SK-N-MC (cell line): ENCODE data around the gene SFSWAP.
"Not testable (repeated sequence)": the region's sequence is repeated elsewhere in the genome, so short reads cannot be mapped to it uniquely, and the experiment has no call there.

Experiments used
- DNase-seq: peaks from one replicate; pipeline ENCODE4 v3.0.0-alpha.2; 2011; ENCODE audit warnings: low read depth, low spot score
- H3K27ac ChIP-seq: fragments of 200-600 bp; sonication (generic); 2 replicates; pipeline ENCODE4 v1.5.1; 2016; ENCODE audit warnings: mixed run types
- H3K36me3 ChIP-seq: fragments of 200-600 bp; sonication (generic); 2 replicates; pipeline ENCODE4 v1.6.1; 2017; ENCODE audit warnings: antibody characterized with exemption, low read length, mixed read lengths; ENCODE audit not compliant: insufficient read depth
- H3K4me3 ChIP-seq: fragments of 200-600 bp; sonication (generic); 2 replicates; pipeline ENCODE4 v1.5.1; 2016
- H3K9ac ChIP-seq: fragments of 200-600 bp; sonication (generic); 2 replicates; pipeline ENCODE4 v1.8.0; 2017; ENCODE audit warnings: mixed run types, mixed read lengths; ENCODE audit not compliant: insufficient read length
- H3K9me3 ChIP-seq: fragments of 200-600 bp; sonication (generic); 2 replicates; pipeline ENCODE4 v1.6.1; 2017; ENCODE audit warnings: low read depth, mild to moderate bottlenecking, antibody characterized with exemption, low read length, moderate library complexity, mixed read lengths
- EZH2 ChIP-seq: fragments of 200-600 bp; sonication (generic); IDR thresholded peaks from one replicate; pipeline ENCODE4 v1.6.1; 2017; ENCODE audit warnings: antibody characterized with exemption
- FOXP2 ChIP-seq: optimal IDR thresholded peaks from 2 replicates; pipeline ENCODE3; 2011; ENCODE audit warnings: mild to moderate bottlenecking, moderate library complexity; ENCODE audit not compliant: insufficient read depth; ENCODE audit errors: extremely low read length, control extremely low read depth
- POLR2AphosphoS5 ChIP-seq: IDR thresholded peaks from 2 replicates; pipeline ENCODE4 v1.6.1; 2012; ENCODE audit warnings: mild to moderate bottlenecking, low read depth, low read length, borderline replicate concordance

The SFSWAP gene

DNA sequence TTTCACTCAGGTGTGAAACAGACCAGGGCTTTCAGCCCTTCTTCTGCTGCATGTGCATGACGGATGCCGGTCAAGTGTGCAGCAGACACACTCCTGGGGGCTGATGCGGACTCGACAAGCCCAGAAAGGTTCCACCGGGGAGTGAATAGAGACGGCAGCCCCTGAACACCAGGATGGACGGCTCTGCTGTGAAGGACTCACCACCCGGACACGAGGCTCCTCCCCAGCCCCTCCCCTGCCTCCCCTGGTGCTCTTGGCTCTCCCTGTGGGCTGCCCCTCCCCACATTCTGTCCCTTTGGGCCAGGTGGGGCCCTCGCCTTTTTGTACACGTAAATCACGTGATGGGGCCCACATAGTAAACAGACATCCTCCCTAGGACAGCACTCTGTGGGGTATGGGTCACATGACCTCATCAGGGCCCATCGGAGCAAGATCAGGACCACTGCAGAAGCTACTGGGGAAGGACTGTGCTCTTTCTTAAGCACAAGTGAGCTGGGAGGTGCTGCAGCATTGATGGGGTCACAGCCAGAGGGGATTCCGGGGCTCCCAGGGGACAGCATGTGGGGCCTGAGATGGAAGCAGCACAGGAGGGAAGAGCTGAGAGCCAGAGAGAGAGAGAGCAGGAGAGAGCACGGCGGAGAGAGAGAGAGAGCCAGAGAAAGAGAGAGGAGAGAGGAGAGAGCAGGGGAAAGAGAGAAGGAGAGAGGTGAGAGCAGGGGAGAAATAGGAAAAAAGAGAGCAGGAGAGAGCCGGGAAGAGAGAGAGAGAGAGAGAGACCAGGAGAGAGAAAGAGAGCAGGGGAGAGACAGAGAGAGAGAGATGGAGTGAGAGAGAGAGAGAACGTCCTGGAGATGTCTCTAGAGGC, 30.3 kb upstream of the SFSWAP start:
- H3K9ac ChIP-seq, DNase-seq, H3K27ac ChIP-seq, H3K4me3 ChIP-seq, H3K9me3 ChIP-seq, H3K36me3 ChIP-seq: not testable (repeated sequence)

- no peak for TF ChIP-seq EZH2
- Histone ChIP-seq H3K36me3 (no peaks in the 10 kb centered on the region), H3K9me3 (no peaks in the 10 kb centered on the region), H3K4me3 (no peak overlapping the region), H3K9ac (no peak overlapping the region), H3K27ac (no peak overlapping the region)
- DNase-seq: no peak
Observed at GRCh38 chr12:131681257-131681620, 29.7 kb upstream of the SFSWAP start.

- not testable (repeated sequence) for DNase-seq, H3K9ac ChIP-seq, H3K9me3 ChIP-seq, H3K27ac ChIP-seq, H3K36me3 ChIP-seq, H3K4me3 ChIP-seq
Observed at GRCh38 chr12:131681746-131682509, 29.0 kb upstream of the SFSWAP start.

GRCh38 chr12:131682510-131682895, 28.4 kb upstream of the SFSWAP start:
- Histone ChIP-seq H3K9ac (no peak overlapping the region), H3K9me3 (no peaks in the 10 kb centered on the region), H3K4me3 (no peak overlapping the region), H3K36me3 (no peaks in the 10 kb centered on the region), H3K27ac (no peak overlapping the region)
- DNase-seq: no peak
- TF ChIP-seq FOXP2 (no peak), POLR2AphosphoS5 (no peak), EZH2 (no peak)

GRCh38 chr12:131683266-131684014, 27.4 kb upstream of the SFSWAP start:
- H3K9me3 ChIP-seq: no peaks in the 10 kb centered on the region
- no peak overlapping the region for H3K9ac ChIP-seq
- H3K4me3 ChIP-seq: no peak overlapping the region
- TF ChIP-seq EZH2 (no peak), POLR2AphosphoS5 (no peak), FOXP2 (no peak)
- H3K27ac ChIP-seq: no peak overlapping the region
- no peaks in the 10 kb centered on the region for H3K36me3 ChIP-seq
- no peak for DNase-seq

DNA sequence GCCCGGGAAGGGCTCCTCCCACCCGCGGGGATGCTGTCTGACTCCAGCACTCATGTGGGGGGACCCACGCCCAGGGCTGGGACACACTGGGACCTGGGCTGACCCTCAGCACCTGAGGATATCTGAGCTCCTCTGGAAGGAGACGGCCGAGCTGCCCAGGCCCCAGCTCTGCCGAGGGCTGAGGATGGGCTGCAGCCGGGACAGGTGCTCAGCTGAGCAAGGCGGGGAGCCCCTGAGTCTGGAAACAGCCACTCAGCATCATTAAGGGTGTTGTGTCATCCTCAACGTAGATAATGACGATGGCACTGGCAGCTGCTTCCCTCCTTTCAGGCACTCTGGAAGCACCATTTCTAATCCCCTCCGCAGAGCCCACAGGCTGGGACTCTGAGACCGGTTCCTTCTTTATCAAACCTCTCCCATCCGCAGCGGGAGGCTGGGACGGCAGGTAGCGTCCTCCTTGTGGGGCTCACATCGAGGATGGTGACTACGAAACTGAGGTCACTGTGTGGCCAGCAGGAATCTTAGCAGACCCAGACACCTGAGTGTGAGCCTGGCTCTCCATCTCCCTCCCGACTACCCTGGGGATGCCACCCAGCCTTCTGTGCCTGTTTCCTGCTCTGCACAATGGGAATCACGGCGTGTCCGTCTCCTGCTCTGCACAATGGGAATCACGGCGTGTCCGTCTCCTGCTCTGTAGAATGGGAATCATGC, 26.7 kb upstream of the SFSWAP start:
- H3K27ac ChIP-seq: no peak overlapping the region
- H3K36me3 ChIP-seq: no peaks in the 10 kb centered on the region
- no peak for DNase-seq
- H3K4me3 ChIP-seq: no peak overlapping the region
- no peak overlapping the region for H3K9ac ChIP-seq
- no peak for TF ChIP-seq POLR2AphosphoS5
- no peak for TF ChIP-seq EZH2
- TF ChIP-seq FOXP2: no peak
- no peaks in the 10 kb centered on the region for H3K9me3 ChIP-seq

DNA sequence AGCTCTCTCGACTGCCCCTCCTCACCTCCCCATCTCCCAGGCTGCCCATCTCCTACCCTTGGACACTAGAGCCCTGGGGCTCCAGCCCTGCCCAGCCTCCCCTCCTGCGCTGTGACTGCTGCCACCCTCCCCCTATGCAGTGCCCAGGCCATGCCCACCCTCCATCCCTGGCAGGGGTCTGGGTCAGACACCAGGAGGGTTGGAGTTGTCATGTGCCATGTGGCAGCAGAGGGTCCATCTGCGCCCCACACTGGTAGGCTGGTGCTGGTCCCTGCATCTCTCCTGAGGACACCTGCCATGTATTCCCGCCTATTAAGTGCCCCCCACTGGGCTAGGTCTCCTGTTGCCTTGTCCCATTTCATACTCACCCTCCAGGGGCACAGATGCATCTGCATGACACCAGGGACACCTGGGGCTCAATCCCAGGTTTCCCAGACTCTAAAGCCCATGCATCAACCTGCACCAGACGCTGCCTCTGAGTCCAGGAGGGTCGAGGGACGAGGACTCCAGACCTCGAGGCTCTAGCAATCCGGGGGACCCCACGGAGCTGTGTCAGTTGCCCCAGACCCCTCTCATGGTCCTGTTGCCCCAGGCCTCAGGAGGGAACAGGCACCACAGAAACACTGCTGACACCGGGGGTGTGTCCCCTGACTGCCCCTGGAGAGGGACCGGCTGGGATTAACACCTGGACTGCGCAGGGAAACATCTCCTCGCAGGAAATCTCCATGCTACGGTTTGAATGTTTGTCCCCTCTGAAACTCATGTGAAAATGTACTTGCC, 23.4 kb upstream of the SFSWAP start:
- Histone ChIP-seq H3K36me3 (no peaks in the 10 kb centered on the region), H3K9me3 (no peaks in the 10 kb centered on the region), H3K27ac (no peak overlapping the region), H3K4me3 (no peak overlapping the region), H3K9ac (no peak overlapping the region)
- no peak for DNase-seq
- TF ChIP-seq EZH2: no peak
- no peak for TF ChIP-seq FOXP2
- no peak for TF ChIP-seq POLR2AphosphoS5
